ENCODE measurements around the gene INO80E.

GRCh38 chr16:30004424-30004776 is 8.4 kb downstream of the INO80E start:
- no peak for TF ChIP-seq CTCF (conservative IDR thresholded peaks at IDR 0.05; ENCODE audit: low read depth, low read length)
- no peak for TF ChIP-seq EZH2 (IDR thresholded peaks at IDR 0.05; ENCODE audit: borderline replicate concordance, low read depth, low read length, poor library complexity, severe bottlenecking)
